Mammary epithelial cell (primary cell): ENCODE data around the gene MPC1.

ENCODE experiments used
- CTCF ChIP-seq, 2 donors: IDR thresholded peaks in 1 of 2; conservative IDR thresholded peaks in 1 of 2; 2 replicates each; pipeline ENCODE4 v1.5.1; 2011 to 2012; ENCODE audit warnings: inconsistent platforms in 2 of 2, low read length in 2 of 2, mild to moderate bottlenecking in 2 of 2, control low read depth in 1 of 2, low read depth in 1 of 2; ENCODE audit not compliant: insufficient read depth in 1 of 2; ENCODE audit errors: extremely low read depth in 1 of 2
- EZH2 ChIP-seq: IDR thresholded peaks from 2 replicates; pipeline ENCODE4 v1.6.1; 2012; ENCODE audit warnings: low read length, inconsistent platforms, borderline replicate concordance

GRCh38 chr6:166419286-166419685 lies 36.5 kb upstream of the MPC1 start:
- TF ChIP-seq CTCF (conservative IDR thresholded peaks at IDR 0.05 in 1 of 2, IDR thresholded peaks at IDR 0.05 in 1 of 2; ENCODE audit: extremely low read depth in 1 of 2, insufficient read depth in 1 of 2, low read depth in 1 of 2, low read length in 2 of 2) (no peak), EZH2 (no peak)
